Stomach smooth muscle (tissue), 2 donors: Measurements from ENCODE around the gene TNFRSF11A.

ENCODE experiments used
- H3K27ac ChIP-seq: one replicate; pipeline ENCODE4 v1.7.0; 2013; ENCODE audit warnings: mild to moderate bottlenecking, low read length, inconsistent platforms
- H3K27me3 ChIP-seq, 2 donors: one replicate each; pipeline ENCODE4 v1.7.0; 2013; ENCODE audit warnings: low read length in 2 of 2; ENCODE audit not compliant: insufficient read depth in 2 of 2, control insufficient read depth in 1 of 2
- H3K36me3 ChIP-seq, 2 donors: one replicate each; pipeline ENCODE4 v1.7.0; 2013; ENCODE audit warnings: low read length in 2 of 2; ENCODE audit not compliant: control insufficient read depth in 2 of 2, insufficient read depth in 2 of 2
- H3K4me1 ChIP-seq: one replicate; pipeline ENCODE4 v1.7.0; 2013; ENCODE audit warnings: low read length; ENCODE audit not compliant: control insufficient read depth, insufficient read depth
- H3K4me3 ChIP-seq, 2 donors: one replicate each; pipeline ENCODE4 v1.7.0; 2013; ENCODE audit warnings: low read length in 2 of 2
- H3K9ac ChIP-seq, 2 donors: one replicate each; pipeline ENCODE4 v1.7.0; 2013; ENCODE audit warnings: low read length in 2 of 2, mild to moderate bottlenecking in 1 of 2
- H3K9me3 ChIP-seq, 2 donors: one replicate each; pipeline ENCODE4 v1.7.0; 2013; ENCODE audit warnings: low read length in 2 of 2; ENCODE audit not compliant: control insufficient read depth in 2 of 2
- donor health status: healthy.
- donor health status: Pancreatic carcinoma.

The TNFRSF11A gene

DNA sequence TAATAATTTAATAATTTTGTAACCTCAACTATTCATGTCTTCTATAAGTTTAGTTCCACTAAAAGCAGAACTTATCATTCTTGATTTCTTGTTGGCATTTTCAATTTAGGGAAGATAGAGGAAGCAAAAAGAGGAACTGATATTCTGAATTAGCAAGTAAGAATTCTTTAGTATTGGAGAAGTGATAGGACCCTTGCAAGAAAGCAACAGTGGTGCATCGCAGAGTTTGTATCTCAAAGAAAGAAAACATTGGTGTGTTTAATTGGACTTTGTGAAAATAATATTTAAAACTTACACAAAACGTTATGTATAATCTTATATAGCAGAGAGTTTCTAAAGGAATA is 36.5 kb upstream of the TNFRSF11A start:
- no peaks in the 10 kb centered on the region for H3K9me3 ChIP-seq
- no peak overlapping the region for H3K27ac ChIP-seq
- H3K4me1 ChIP-seq = no peaks in the 10 kb centered on the region
- no peak overlapping the region for H3K4me3 ChIP-seq
- H3K27me3 ChIP-seq = no peaks in the 10 kb centered on the region
- peaks cover 11 to 21% of the 10 kb centered on the region in 2 donors for H3K36me3 ChIP-seq
- H3K9ac ChIP-seq = no peak overlapping the region

DNA sequence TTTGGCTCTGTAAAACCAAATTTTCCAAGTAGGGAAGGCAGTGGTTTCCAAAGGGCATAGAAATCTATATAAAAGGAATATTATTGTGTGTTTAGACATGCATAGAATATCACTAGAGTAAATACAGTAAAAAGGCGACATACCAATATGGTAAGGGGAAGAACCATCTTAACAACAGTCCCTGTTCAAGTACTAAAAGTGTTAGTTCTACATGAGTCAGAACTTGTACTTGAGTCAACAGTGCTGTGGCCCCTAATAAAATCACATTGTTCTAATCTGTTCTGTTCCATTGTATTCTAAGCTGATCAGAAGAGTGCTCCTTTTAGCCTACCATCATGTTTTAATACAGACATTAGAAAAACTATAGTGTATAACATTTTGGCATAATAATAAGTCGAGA is 36.1 kb upstream of the TNFRSF11A start:
- Histone ChIP-seq H3K9ac (no peak overlapping the region), H3K27me3 (no peaks in the 10 kb centered on the region), H3K27ac (no peak overlapping the region), H3K4me1 (no peaks in the 10 kb centered on the region), H3K9me3 (no peaks in the 10 kb centered on the region), H3K4me3 (no peak overlapping the region), H3K36me3 (peaks cover 11 to 21% of the 10 kb centered on the region in 2 donors)

DNA sequence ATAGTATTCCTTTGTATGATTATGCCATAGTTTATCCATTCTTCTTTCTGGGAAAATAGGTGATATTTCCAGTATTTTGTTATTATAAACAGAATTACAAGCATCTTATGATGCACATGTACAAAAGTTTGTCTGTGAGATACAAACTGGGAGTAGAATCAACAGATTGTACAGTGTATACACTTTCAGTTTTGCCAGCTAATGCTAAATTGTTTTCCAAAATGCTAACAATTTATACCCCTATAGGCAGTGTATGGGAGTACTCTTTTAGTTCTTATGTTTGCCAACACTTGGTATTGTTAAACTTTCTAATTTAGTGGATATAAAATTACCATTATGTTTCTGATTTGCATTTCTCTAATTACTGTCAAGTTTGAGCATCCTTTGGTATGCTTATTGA is 31.0 kb upstream of the TNFRSF11A start:
- no peak overlapping the region for H3K27ac ChIP-seq
- no peaks in the 10 kb centered on the region for H3K27me3 ChIP-seq
- H3K9me3 ChIP-seq = no peaks in the 10 kb centered on the region
- no peak overlapping the region for H3K9ac ChIP-seq
- peaks cover 11 to 17% of the 10 kb centered on the region in 2 donors for H3K36me3 ChIP-seq
- no peaks in the 10 kb centered on the region for H3K4me1 ChIP-seq
- no peak overlapping the region for H3K4me3 ChIP-seq

GRCh38 chr18:62300359-62300963 is 24.6 kb upstream of the TNFRSF11A start:
- H3K4me3 ChIP-seq = no peak overlapping the region
- H3K9me3 ChIP-seq = no peaks in the 10 kb centered on the region
- H3K9ac ChIP-seq = no peak overlapping the region
- H3K27me3 ChIP-seq = no peaks in the 10 kb centered on the region
- no peaks in the 10 kb centered on the region for H3K4me1 ChIP-seq
- no peak overlapping the region for H3K27ac ChIP-seq
- H3K36me3 ChIP-seq = peaks cover 13 to 21% of the 10 kb centered on the region in 2 donors

DNA sequence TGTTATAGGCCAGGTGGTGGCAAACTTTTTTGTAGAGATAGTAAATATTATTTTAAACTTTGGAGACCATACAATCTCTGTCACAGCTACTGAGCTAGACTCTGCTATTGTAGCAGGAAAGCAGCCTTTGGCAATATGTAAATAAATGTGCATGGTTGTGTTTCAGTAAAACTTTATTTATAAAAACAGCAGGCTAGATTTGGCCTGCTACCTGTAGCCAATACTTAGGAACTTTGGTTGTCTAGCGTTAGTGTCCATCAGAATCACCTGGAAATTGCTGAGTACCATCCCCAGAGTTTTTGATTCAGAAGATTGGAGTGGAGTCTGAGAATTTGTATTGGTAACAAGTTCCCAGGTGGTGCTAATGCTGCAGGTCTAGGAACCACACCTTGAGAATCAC is 23.8 kb upstream of the TNFRSF11A start:
- Histone ChIP-seq H3K4me1 (no peaks in the 10 kb centered on the region), H3K9ac (no peak overlapping the region), H3K27me3 (no peaks in the 10 kb centered on the region), H3K36me3 (peaks cover 13 to 21% of the 10 kb centered on the region in 2 donors), H3K4me3 (no peak overlapping the region), H3K27ac (no peak overlapping the region), H3K9me3 (no peaks in the 10 kb centered on the region)

DNA sequence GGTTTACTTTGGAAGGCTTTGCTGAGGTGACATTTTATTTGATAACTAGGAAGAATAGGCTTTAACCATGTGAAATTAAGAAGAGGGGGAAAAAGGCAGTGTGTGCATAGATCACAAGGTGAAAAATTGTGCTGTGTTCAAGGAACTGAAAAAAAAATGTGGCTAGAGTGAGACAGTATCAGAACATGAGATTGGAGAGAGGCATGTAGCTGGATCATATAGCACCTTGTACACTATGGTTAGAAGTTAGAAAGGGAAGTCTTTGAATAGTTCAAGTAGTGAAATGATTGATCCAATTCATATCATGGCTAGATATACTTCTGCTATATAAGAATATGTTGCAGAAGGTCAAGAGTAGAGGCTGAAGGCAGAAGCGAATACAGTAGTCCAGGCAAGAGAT is 12.3 kb upstream of the TNFRSF11A start:
- H3K36me3 ChIP-seq = peaks cover 0 to 3% of the 10 kb centered on the region in 2 donors
- no peaks in the 10 kb centered on the region for H3K9me3 ChIP-seq
- no peaks in the 10 kb centered on the region for H3K27me3 ChIP-seq
- no peak overlapping the region for H3K9ac ChIP-seq
- no peak overlapping the region for H3K27ac ChIP-seq
- H3K4me1 ChIP-seq = no peaks in the 10 kb centered on the region
- no peak overlapping the region for H3K4me3 ChIP-seq

- H3K4me3 ChIP-seq = no peak overlapping the region
Observed at GRCh38 chr18:62318228-62319180, 6.6 kb upstream of the TNFRSF11A start.

DNA sequence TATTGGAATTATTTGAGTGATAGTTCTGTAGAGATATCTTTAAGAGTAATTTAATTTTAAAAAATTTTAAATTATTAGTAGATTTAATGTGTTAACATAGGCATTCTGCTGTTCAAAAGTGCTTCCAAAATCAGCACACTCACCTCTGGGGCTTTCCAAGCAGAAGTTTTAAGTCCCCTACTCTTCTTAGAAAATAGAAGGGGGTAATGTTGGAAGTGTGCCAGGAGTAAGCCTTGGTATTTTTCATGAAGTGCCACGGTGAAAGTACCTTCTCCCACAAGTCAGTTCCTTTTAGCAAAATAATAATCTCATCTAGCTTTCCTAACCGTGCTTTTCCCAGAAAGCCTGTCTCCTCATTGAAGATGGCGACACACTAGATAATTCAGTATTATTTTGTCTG is 3.9 kb upstream of the TNFRSF11A start:
- Histone ChIP-seq H3K9me3 (no peaks in the 10 kb centered on the region), H3K27ac (no peak overlapping the region), H3K9ac (no peak overlapping the region), H3K27me3 (peaks cover 12 to 24% of the 10 kb centered on the region in 2 donors), H3K4me3 (no peak overlapping the region), H3K4me1 (peaks cover 9% of the 10 kb centered on the region), H3K36me3 (no peaks in the 10 kb centered on the region)

More at GRCh38 chr18:62318228-62319180, 6.6 kb upstream of the TNFRSF11A start:
- no peak overlapping the region for H3K9ac ChIP-seq
- H3K9me3 ChIP-seq = no peaks in the 10 kb centered on the region
- H3K36me3 ChIP-seq = no peaks in the 10 kb centered on the region
- no peaks in the 10 kb centered on the region for H3K4me1 ChIP-seq
- peaks cover 0 to under 1% of the 10 kb centered on the region in 2 donors for H3K27me3 ChIP-seq
- no peak overlapping the region for H3K27ac ChIP-seq

GRCh38 chr18:62323483-62324180 is 1.5 kb upstream of the TNFRSF11A start:
- Histone ChIP-seq H3K27ac (no peak overlapping the region), H3K4me1 (peaks cover 12% of the 10 kb centered on the region), H3K27me3 (peaks cover 30 to 48% of the 10 kb centered on the region in 2 donors), H3K4me3 (no peak overlapping the region), H3K9me3 (no peaks in the 10 kb centered on the region), H3K36me3 (no peaks in the 10 kb centered on the region), H3K9ac (no peak overlapping the region)

DNA sequence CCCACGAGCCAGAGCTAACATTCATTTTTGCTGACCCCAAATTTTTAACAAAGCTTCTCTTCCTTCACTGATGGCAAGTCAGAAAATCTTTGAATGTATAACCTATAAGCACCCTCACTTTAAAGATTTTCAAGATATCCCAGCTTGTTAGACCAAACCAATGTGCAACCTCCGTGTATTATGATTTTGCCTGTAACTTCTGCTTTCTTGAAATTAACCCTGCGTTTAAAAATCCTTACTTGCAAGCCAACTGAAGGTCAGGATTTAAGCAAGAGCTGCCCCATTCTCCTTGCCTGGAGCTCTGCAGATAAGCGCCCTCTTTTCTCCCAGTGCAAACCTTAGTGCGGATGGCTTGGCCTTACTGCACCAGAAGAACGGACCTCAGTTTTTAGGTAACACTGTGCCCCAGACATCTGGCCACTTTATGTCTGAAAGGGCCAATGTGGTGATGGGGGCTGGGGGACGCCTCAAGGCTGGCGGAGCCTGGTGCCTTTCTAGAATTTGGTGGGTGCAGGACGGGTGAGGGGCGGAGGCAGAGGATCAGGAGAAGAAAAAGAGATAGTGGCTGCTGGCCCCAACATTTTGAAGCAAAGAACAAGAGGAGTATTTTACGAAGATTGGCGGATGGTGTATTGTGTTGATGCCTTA is 805 bp upstream of the TNFRSF11A start:
- H3K9me3 ChIP-seq = no peaks in the 10 kb centered on the region
- no peaks in the 10 kb centered on the region for H3K36me3 ChIP-seq
- H3K4me1 ChIP-seq = peaks cover 12% of the 10 kb centered on the region
- no peak overlapping the region for H3K4me3 ChIP-seq
- no peak overlapping the region for H3K27ac ChIP-seq
- no peak overlapping the region for H3K9ac ChIP-seq
- peaks cover 34 to 55% of the 10 kb centered on the region in 2 donors for H3K27me3 ChIP-seq
